Upper lobe of right lung (tissue), 1 donor: ENCODE results near the gene COBL. TPM values are rescaled to one million over a fixed set of nuclear protein-coding genes. Genes with fewer than 3 reads are reported as not detected.

Experiments used
- ATAC-seq: fragments of 200-7000 bp; cut with Tn5 transposase; one replicate; pipeline ENCODE4 v1.9.1; 2020; ENCODE audit warnings: mild to moderate bottlenecking, moderate library complexity
- DNase-seq: peaks from one replicate; pipeline ENCODE4 v3.0.0-alpha.2; 2020
- H3K27ac ChIP-seq: fragments of 200-600 bp; one replicate; pipeline ENCODE4 v1.8.0; 2022
- H3K27me3 ChIP-seq: fragments of 200-600 bp; one replicate; pipeline ENCODE4 v1.8.0; 2022; ENCODE audit warnings: mild to moderate bottlenecking
- H3K36me3 ChIP-seq: fragments of 200-600 bp; one replicate; pipeline ENCODE4 v1.8.0; 2022
- H3K4me1 ChIP-seq: fragments of 200-600 bp; one replicate; pipeline ENCODE4 v1.8.0; 2022
- H3K4me3 ChIP-seq: fragments of 200-600 bp; one replicate; pipeline ENCODE4 v1.8.0; 2022; ENCODE audit warnings: mild to moderate bottlenecking
- H3K9me3 ChIP-seq: fragments of 200-600 bp; one replicate; pipeline ENCODE4 v1.8.0; 2022
- intact Hi-C: fragments of 100-400 bp; cut with DNase I; formaldehyde crosslinking; loops from one replicate; pipeline ENCODE4 v1.11.0; 2022
- total RNA-seq: library from RNA; stranded (reverse); fragmentation: NEBNext Ultra II Directional; extraction: Animal tissue kit (Norgen Biotek cat#: 25700); gene quantifications from one replicate; pipeline ENCODE4 v1.2.1, GENCODE V29; 2021
- TF ChIP-seq, protein P1 (sequence below): fragments of 200-600 bp; IDR thresholded peaks from one replicate; pipeline ENCODE4 v1.8.0; 2022; ENCODE audit warnings: antibody characterized with exemption
- donor health status: DM: no; HTN: yes; CAD: no; lungs with severe emphysema.

The COBL gene
- total RNA-seq, 1 donor from 2014 or later = 29.2 TPM

DNA sequence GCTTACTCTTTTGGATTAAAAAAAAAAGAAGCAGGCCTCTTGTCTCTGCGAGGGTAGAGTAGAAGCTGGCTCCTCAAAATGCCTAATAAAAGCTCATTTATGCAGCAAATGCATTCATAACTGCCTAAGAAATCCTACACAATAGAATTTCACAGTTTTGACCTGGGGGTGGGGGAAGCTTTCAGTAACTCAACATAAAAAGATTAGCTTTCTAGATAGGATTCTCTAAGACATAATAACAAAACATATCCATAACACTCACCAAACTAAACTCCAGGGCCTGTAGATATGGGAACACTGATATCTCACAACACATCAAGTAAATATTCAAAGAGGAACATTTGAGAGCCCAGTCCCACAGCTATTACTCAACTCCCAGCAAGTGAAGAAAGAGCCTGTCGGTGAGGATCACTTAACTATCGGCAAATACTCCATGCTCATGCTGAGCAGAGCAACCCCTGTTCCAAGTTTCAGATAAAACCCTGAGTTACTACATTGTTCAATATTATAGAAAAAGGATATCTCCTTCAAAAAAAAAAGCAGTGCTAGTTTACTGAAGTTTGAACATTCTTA is 88.1 kb downstream of the COBL start:
- DNase-seq (no peak), ATAC-seq (peak; percentile 65)
- Histone ChIP-seq H3K4me3 (peak overlapping the region; percentile 8), H3K27ac (peak overlapping the region; percentile 47), H3K27me3 (no peaks in the 10 kb centered on the region), H3K4me1 (peaks cover 16% of the 10 kb centered on the region), H3K9me3 (no peaks in the 10 kb centered on the region), H3K36me3 (no peaks in the 10 kb centered on the region)
- TF ChIP-seq, protein P1, sequence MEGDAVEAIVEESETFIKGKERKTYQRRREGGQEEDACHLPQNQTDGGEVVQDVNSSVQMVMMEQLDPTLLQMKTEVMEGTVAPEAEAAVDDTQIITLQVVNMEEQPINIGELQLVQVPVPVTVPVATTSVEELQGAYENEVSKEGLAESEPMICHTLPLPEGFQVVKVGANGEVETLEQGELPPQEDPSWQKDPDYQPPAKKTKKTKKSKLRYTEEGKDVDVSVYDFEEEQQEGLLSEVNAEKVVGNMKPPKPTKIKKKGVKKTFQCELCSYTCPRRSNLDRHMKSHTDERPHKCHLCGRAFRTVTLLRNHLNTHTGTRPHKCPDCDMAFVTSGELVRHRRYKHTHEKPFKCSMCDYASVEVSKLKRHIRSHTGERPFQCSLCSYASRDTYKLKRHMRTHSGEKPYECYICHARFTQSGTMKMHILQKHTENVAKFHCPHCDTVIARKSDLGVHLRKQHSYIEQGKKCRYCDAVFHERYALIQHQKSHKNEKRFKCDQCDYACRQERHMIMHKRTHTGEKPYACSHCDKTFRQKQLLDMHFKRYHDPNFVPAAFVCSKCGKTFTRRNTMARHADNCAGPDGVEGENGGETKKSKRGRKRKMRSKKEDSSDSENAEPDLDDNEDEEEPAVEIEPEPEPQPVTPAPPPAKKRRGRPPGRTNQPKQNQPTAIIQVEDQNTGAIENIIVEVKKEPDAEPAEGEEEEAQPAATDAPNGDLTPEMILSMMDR = no peak
- intact Hi-C loops = no loop called here

DNA sequence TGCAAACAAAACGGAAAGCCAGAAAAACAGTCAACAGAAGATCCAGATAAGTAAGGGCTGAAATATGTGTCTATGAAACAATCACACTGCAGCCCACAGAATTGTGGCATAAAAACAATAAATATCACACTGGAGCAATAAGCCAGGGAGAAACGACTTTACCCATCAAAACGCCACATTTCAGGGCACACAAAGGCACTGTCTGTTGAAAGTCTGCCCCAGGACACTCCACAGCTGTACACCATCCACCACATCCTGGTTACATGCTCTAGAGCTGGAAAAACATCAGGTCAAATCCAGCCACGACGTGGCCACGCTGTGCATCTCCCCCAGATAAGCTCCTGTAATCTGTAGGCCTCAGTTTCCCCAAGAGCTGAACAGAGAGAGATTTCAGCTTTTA is 88.7 kb downstream of the COBL start:
- peak overlapping the region; percentile 47 for H3K27ac ChIP-seq
- TF ChIP-seq, protein P1 = no peak

DNA sequence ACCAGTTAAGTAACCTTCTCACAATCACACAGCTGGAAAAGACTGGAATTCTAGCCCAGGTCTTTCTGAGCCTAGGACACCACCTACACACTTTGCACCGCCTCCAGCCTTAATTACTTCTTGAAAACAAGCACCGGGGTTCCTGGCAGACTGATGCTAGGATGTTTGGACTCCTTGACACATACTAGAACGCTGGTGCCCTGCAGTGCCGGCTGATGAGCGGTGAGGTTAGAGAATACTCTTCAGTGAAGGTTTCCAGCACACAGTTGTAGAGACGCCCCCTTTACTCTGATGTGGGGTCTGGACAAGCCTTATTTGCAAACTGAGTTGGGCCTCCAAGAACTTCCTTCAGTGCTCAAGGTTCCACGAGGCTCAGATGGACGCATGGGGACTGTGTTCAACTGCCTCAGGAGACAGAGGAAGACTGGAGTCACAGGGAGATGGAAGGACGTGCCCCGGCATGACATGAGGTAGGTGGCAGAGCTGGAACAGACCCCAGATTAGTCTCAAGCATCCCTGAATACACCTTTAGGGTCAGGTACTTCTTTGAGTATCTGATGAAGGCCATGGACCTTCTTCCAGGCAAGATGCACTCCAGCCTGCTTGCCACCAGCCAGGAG is 89.6 kb downstream of the COBL start:
- Histone ChIP-seq H3K36me3 (no peaks in the 10 kb centered on the region), H3K27ac (no peak overlapping the region), H3K9me3 (no peaks in the 10 kb centered on the region), H3K4me1 (peaks cover 16% of the 10 kb centered on the region), H3K4me3 (no peak overlapping the region), H3K27me3 (no peaks in the 10 kb centered on the region)
- intact Hi-C loops = no loop called here
- DNase-seq (no peak), ATAC-seq (no peak)
- TF ChIP-seq, protein P1 = no peak

More for the DNA sequence above, 88.7 kb downstream of the COBL start:
- intact Hi-C loops = no loop called here
- Histone ChIP-seq H3K27me3 (no peaks in the 10 kb centered on the region), H3K4me1 (peaks cover 16% of the 10 kb centered on the region), H3K9me3 (no peaks in the 10 kb centered on the region), H3K36me3 (no peaks in the 10 kb centered on the region), H3K4me3 (no peak overlapping the region)
- no peak for DNase-seq
- ATAC-seq = no peak

DNA sequence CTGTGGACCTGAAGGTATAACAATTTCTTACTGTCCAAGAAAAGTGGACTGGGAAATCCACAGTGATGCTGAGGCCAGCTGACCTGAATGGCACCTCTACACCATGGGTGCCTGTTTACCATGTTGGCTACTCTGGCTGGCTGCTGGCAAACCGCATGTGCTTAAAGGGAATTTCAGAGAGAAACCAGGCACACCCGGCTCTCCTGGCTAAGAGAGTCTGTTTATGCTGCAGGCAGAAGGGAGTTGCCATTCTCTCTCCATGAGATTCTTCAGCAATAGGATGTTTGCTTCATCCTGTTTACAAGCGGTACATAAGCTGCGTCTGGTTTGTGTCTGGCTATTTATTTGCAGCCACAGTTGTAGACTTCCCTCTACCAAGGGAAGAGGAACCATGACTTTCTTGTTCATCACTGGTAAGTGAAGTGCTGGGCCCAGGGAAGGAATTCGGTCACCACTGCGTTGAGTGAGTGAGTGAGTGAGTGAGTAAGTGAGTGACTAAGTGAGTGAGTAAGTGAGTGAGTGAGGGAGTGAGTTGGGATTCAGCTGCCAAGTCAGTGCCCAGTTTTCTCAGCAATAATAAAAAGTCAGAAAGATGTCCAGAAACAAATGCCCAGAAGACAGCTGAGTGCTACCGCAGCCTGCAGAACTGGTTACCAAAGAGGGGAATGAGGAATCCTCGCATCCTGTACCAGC is 90.4 kb downstream of the COBL start:
- H3K36me3 ChIP-seq = no peaks in the 10 kb centered on the region
- no peaks in the 10 kb centered on the region for H3K27me3 ChIP-seq
- DNase-seq = no peak
- no peak overlapping the region for H3K27ac ChIP-seq
- H3K4me3 ChIP-seq = no peak overlapping the region
- intact Hi-C loops = no loop called here
- H3K9me3 ChIP-seq = no peaks in the 10 kb centered on the region
- TF ChIP-seq, protein P1 = no peak
- no peak for ATAC-seq
- peaks cover 16% of the 10 kb centered on the region for H3K4me1 ChIP-seq

DNA sequence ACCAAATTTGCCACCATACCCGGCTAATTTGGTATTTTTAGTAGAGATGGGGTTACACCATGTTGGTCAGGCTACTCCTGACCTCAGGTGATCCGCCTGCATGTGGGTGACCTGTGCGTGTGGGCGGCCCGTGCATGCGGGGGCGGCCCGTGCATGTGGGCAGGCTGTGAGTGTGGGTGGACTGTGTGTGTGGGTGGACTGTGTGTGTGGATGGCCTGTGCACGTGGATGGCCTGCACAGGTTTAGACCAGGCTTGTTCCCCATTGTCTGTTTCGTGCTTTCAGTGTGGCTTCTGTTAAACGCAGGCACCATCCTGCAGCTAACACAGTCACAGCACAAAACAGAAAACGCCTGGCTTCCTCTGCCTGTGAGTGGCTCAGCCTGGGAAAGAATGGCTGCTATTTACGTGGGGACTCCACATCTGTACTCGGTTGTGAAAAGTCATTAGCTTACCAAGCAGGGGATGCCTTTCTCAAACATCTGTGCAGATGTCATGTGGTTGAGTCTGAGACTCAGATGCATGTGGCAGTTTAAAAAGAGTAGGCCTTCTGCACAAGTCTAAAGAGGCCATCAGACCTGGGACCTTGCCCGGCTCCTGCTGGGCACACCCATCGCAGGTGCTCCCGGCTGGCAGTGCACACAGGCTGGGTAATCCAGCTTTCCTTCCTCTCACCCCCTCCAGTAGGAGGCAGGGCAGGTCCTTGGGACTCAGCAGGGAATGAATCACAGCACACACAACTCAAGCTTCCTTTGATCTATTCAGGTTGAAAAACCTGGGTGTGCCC is 91.6 kb downstream of the COBL start:
- Histone ChIP-seq H3K27me3 (no peaks in the 10 kb centered on the region), H3K4me3 (no peak overlapping the region), H3K9me3 (no peaks in the 10 kb centered on the region), H3K36me3 (no peaks in the 10 kb centered on the region), H3K4me1 (peaks cover 16% of the 10 kb centered on the region), H3K27ac (no peak overlapping the region)
- ATAC-seq (peak; percentile 88), DNase-seq (peak; percentile 75)
- intact Hi-C loops = no loop called here
- TF ChIP-seq, protein P1 = peak; percentile 42
